CD14-positive monocyte (primary cell): Measurements from ENCODE around the gene F10. TPM values are rescaled to one million over a fixed set of nuclear protein-coding genes. Genes with fewer than 3 reads are reported as not detected.

Experiments used
- DNase-seq, 3 donors: peaks; one replicate each; pipeline ENCODE4 v3.0.0-alpha.2; 2011 to 2022
- H2AFZ ChIP-seq: 2 replicates; pipeline ENCODE4 v1.6.0; 2012; ENCODE audit warnings: mild to moderate bottlenecking, low read depth, low read length, inconsistent platforms; ENCODE audit not compliant: insufficient read depth, poor library complexity, severe bottlenecking
- H3K27ac ChIP-seq, 2 donors: 1 replicate in 1 of 2; 2 replicates in 1 of 2; pipeline ENCODE4 v1.5.1; 2012 to 2013; ENCODE audit warnings: low read length in 2 of 2, control low read depth in 1 of 2, inconsistent platforms in 1 of 2, low read depth in 1 of 2, mild to moderate bottlenecking in 1 of 2
- H3K27me3 ChIP-seq, 2 donors: one replicate each; pipeline versions ENCODE4 v1.6.0 to v1.6.1; 2011 to 2013; ENCODE audit warnings: low read length in 2 of 2; ENCODE audit not compliant: control insufficient read depth in 2 of 2, insufficient read depth in 2 of 2
- H3K36me3 ChIP-seq, 2 donors: replicated peaks in 1 of 2; 1 replicate in 1 of 2; 2 replicates in 1 of 2; pipeline versions ENCODE4 v1.5.1 to v1.6.1; 2012 to 2013; ENCODE audit warnings: low read length in 2 of 2, control low read depth in 1 of 2, inconsistent platforms in 1 of 2, mild to moderate bottlenecking in 1 of 2; ENCODE audit not compliant: insufficient read depth in 2 of 2, control insufficient read depth in 1 of 2
- H3K4me1 ChIP-seq, 2 donors: 1 replicate in 1 of 2; 2 replicates in 1 of 2; pipeline versions ENCODE4 v1.5.1 to v1.6.1; 2012 to 2013; ENCODE audit warnings: low read length in 2 of 2, control low read depth in 1 of 2, inconsistent platforms in 1 of 2, mild to moderate bottlenecking in 1 of 2, moderate library complexity in 1 of 2; ENCODE audit not compliant: insufficient read depth in 2 of 2, control insufficient read depth in 1 of 2
- H3K4me2 ChIP-seq: replicated peaks from 2 replicates; pipeline ENCODE3; 2012; ENCODE audit warnings: low read length, moderate library complexity, mild to moderate bottlenecking; ENCODE audit not compliant: poor library complexity, severe bottlenecking; ENCODE audit errors: extremely low read depth
- H3K4me3 ChIP-seq, 3 experiments: fragments of 200-600 bp in 1 of 3; sonication (generic) in 1 of 3; replicated peaks in 1 of 3; 1 replicate in 2 of 3; 2 replicates in 1 of 3; pipeline ENCODE4 v1.5.1; 2011 to 2013; ENCODE audit warnings: low read length in 3 of 3, mild to moderate bottlenecking in 3 of 3, control low read depth in 2 of 3, low read depth in 2 of 3, inconsistent platforms in 1 of 3, moderate library complexity in 1 of 3
- H3K79me2 ChIP-seq: 2 replicates; pipeline ENCODE4 v1.6.0; 2012; ENCODE audit warnings: mild to moderate bottlenecking, control low read depth, inconsistent platforms, low read length, moderate library complexity; ENCODE audit not compliant: insufficient read depth
- H3K9ac ChIP-seq: 2 replicates; pipeline ENCODE4 v1.6.0; 2017; ENCODE audit warnings: low read length, mild to moderate bottlenecking; ENCODE audit not compliant: insufficient read depth, poor library complexity, severe bottlenecking
- H3K9me3 ChIP-seq, 2 donors: replicated peaks in 1 of 2; 1 replicate in 1 of 2; 2 replicates in 1 of 2; pipeline versions ENCODE4 v1.5.1 to v1.6.1; 2012 to 2013; ENCODE audit warnings: low read length in 2 of 2, control low read depth in 1 of 2; ENCODE audit not compliant: control insufficient read depth in 1 of 2, insufficient read depth in 1 of 2
- H4K20me1 ChIP-seq: 2 replicates; pipeline ENCODE4 v1.6.0; 2012; ENCODE audit warnings: mild to moderate bottlenecking, low read length, control low read depth, moderate library complexity; ENCODE audit not compliant: insufficient read depth
- H3K27ac Mint-ChIP-seq, 7 donors: one replicate each; pipeline ENCODE4 v1.8.0; 2020; ENCODE audit warnings: mild to moderate bottlenecking in 7 of 7, mixed read lengths in 7 of 7, moderate library complexity in 6 of 7, inconsistent platforms in 2 of 7
- H3K27me3 Mint-ChIP-seq, 3 donors: one replicate each; pipeline ENCODE4 v1.8.0; 2021 to 2022; ENCODE audit warnings: low read depth in 3 of 3, mild to moderate bottlenecking in 3 of 3, mixed read lengths in 3 of 3, moderate library complexity in 3 of 3, inconsistent platforms in 1 of 3
- H3K36me3 Mint-ChIP-seq, 2 donors: one replicate each; pipeline ENCODE4 v1.8.0; 2020; ENCODE audit warnings: mixed read lengths in 2 of 2, inconsistent platforms in 1 of 2, mild to moderate bottlenecking in 1 of 2
- H3K4me1 Mint-ChIP-seq: one replicate; pipeline ENCODE4 v1.8.0; 2020; ENCODE audit warnings: mild to moderate bottlenecking, mixed read lengths
- H3K4me3 Mint-ChIP-seq, 2 donors: one replicate each; pipeline ENCODE4 v1.8.0; 2020; ENCODE audit warnings: mild to moderate bottlenecking in 2 of 2, mixed read lengths in 2 of 2, moderate library complexity in 1 of 2
- H3K9me3 Mint-ChIP-seq, 7 donors: one replicate each; pipeline ENCODE4 v1.8.0; 2020 to 2022; ENCODE audit warnings: mixed read lengths in 7 of 7, mild to moderate bottlenecking in 6 of 7, moderate library complexity in 6 of 7, inconsistent platforms in 2 of 7
- WGBS: methylation state at CpG from one replicate; pipeline ENCODE4 v1.1.5; 2013; ENCODE audit warnings: missing lambda C conversion rate; ENCODE audit not compliant: insufficient coverage; 5-methylcytosine and 5-hydroxymethylcytosine counted together
- intact Hi-C, 2 donors: fragments of 100-400 bp; cut with micrococcal nuclease; formaldehyde crosslinking; loops; one replicate each; pipeline versions ENCODE4 v1.15.0 to v1.15.1; 2023
- polyA plus RNA-seq, 3 donors: library from polyadenylated mRNA; depleted of rRNA in 1 of 3; unstranded in 2 of 3; stranded (reverse) in 1 of 3; fragments of 300-500 nt in 2 of 3; fragments of >200 nt in 1 of 3; fragmentation: Illumina TruSeq in 2 of 3; gene quantifications; 1 replicate in 2 of 3; 2 replicates in 1 of 3; pipeline ENCODE4 v1.2.3, GENCODE V29; 2012 to 2021
- TF ChIP-seq, protein P1 (sequence below): fragments of 200-600 bp; IDR thresholded peaks from one replicate; pipeline ENCODE4 v1.8.0; 2022; ENCODE audit warnings: antibody characterized with exemption, mild to moderate bottlenecking

F10 gene
- polyA plus RNA-seq, 3 donors = not detected

DNA sequence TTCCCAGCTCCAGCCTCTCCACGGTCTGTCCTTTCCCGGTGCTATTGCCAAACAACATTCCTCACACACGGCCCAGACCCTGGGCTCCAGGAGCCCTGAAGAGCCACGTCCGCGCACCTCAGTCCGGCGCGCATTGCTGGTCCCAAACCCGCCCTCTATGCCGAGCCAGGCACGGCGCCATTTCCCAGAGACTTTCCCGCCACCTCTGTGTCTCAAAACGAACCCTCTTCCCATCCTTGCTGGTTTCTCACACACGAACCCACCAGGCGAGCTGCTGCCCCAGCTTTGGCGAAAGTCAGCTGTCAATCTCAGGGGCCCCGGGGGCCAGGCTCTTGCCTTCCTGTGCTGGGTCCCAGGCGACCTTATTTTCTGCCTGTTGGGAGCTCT lies 45.0 kb upstream of the F10 start:
- intact Hi-C loops = no loop called here
- Mint-ChIP-seq H3K4me1 (no peaks in the 10 kb centered on the region), H3K4me3 (no peak overlapping the region), H3K27ac (peak overlapping the region in 1 of 7 donors; percentile 27), H3K27me3 (peaks cover 0 to 2% (median 0%) of the 10 kb centered on the region in 3 donors), H3K9me3 (peaks cover 0 to 10% (median 2%) of the 10 kb centered on the region in 7 donors), H3K36me3 (no peaks in the 10 kb centered on the region)
- H3K4me3 ChIP-seq = no peak overlapping the region
- H3K27me3 ChIP-seq = no peaks in the 10 kb centered on the region
- 87% methylated on average over 19 of the region's 20 CpGs for WGBS
- DNase-seq = no peak
- H3K79me2 ChIP-seq = no peaks in the 10 kb centered on the region
- no peaks in the 10 kb centered on the region for H3K36me3 ChIP-seq
- no peak overlapping the region for H3K9ac ChIP-seq
- no peaks in the 10 kb centered on the region for H4K20me1 ChIP-seq
- no peak overlapping the region for H2AFZ ChIP-seq
- H3K4me2 ChIP-seq = no peak overlapping the region
- H3K27ac ChIP-seq = no peak overlapping the region
- TF ChIP-seq, protein P1, sequence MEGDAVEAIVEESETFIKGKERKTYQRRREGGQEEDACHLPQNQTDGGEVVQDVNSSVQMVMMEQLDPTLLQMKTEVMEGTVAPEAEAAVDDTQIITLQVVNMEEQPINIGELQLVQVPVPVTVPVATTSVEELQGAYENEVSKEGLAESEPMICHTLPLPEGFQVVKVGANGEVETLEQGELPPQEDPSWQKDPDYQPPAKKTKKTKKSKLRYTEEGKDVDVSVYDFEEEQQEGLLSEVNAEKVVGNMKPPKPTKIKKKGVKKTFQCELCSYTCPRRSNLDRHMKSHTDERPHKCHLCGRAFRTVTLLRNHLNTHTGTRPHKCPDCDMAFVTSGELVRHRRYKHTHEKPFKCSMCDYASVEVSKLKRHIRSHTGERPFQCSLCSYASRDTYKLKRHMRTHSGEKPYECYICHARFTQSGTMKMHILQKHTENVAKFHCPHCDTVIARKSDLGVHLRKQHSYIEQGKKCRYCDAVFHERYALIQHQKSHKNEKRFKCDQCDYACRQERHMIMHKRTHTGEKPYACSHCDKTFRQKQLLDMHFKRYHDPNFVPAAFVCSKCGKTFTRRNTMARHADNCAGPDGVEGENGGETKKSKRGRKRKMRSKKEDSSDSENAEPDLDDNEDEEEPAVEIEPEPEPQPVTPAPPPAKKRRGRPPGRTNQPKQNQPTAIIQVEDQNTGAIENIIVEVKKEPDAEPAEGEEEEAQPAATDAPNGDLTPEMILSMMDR = no peak
- no peaks in the 10 kb centered on the region for H3K4me1 ChIP-seq
- peaks cover 0 to 3% of the 10 kb centered on the region in 2 donors for H3K9me3 ChIP-seq

DNA sequence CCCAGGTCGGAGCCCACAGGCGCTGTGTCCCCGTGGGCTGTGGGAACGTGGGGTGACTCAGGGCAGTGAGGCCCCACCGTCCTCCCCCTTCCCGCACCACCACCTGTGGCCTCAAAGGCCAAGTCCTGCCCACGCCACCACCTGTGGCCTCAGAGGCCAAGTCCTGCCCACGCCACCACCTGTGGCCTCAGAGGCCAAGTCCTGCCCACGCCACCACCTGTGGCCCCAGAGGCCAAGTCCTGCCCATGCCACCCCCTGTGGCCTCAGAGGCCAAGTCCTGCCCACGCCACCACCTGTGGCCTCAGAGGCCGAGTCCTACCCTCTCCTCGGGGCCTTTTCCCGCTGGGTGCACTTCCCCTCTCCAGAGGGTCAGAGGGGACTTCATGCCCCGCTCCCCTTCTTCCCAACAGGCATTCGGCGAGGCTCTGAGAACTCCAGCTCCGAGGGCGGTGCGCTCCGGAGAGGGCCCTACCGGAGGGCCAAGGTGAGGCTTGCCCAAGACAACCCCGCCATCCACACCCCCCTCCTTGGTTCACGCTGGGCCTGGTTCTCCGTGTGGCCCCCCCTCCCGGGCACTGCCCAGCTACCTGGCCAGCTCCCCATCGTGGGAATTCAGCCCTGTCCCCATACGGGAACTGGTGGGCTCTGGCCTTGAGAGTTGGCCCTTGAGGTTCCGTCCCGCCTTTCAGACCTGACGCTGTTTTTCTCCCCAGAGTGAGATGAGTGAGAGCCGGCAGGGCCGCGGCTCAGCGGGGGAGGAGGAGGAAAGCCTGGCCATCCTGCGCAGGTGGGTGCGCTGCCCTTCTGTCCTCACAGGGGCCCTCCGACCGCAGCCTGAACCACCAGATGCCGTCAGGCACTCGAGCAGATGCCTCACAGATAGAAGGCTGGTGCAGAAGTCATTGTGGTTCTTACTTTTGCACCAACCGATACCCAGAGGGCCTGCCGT lies 44.4 kb upstream of the F10 start:
- H3K4me1 ChIP-seq = no peaks in the 10 kb centered on the region
- H3K9me3 ChIP-seq = peaks cover 0 to 2% of the 10 kb centered on the region in 2 donors
- DNase-seq = no peak
- H3K27ac ChIP-seq = no peak overlapping the region
- Mint-ChIP-seq H3K27ac (no peak overlapping the region), H3K9me3 (peaks cover 0 to 5% (median 0%) of the 10 kb centered on the region in 7 donors), H3K36me3 (no peaks in the 10 kb centered on the region), H3K4me3 (no peak overlapping the region), H3K27me3 (peaks cover 0 to 2% (median 0%) of the 10 kb centered on the region in 3 donors), H3K4me1 (no peaks in the 10 kb centered on the region)
- H3K4me2 ChIP-seq = no peak overlapping the region
- H2AFZ ChIP-seq = no peak overlapping the region
- no peaks in the 10 kb centered on the region for H4K20me1 ChIP-seq
- no peaks in the 10 kb centered on the region for H3K36me3 ChIP-seq
- intact Hi-C loops = no loop called here
- H3K9ac ChIP-seq = no peak overlapping the region
- TF ChIP-seq, protein P1 = no peak
- no peak overlapping the region for H3K4me3 ChIP-seq
- no peaks in the 10 kb centered on the region for H3K27me3 ChIP-seq
- 97% methylated on average over 38 of the region's 42 CpGs for WGBS
- no peaks in the 10 kb centered on the region for H3K79me2 ChIP-seq
